Activated T-cell treated with anti-CD3 and anti-CD28 coated beads, Interleukin-2, amount 50 U/mL, for 1 hour (primary cell): ENCODE results near the gene NEK6.

Source experiments
- DNase-seq: peaks from one replicate; pipeline ENCODE4 v3.0.0-alpha.2; 2020

NEK6 gene

DNA sequence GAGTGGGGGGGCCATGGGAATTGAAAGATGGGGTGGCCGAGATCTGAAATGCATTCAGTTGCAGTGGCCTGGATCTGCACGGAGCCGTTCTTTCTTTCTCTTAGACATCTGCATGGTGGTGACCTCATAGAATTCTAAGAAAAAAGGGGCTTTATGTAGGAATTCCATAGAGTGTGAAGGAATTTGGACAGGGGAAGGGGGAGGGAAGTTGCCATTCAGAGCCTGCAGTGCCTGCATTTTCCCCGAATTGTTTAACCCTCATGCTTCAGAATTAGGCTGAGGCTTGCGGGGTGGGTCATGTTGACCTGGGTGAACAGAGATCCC lies 4.9 kb downstream of the NEK6 start:
- no peak for DNase-seq

DNA sequence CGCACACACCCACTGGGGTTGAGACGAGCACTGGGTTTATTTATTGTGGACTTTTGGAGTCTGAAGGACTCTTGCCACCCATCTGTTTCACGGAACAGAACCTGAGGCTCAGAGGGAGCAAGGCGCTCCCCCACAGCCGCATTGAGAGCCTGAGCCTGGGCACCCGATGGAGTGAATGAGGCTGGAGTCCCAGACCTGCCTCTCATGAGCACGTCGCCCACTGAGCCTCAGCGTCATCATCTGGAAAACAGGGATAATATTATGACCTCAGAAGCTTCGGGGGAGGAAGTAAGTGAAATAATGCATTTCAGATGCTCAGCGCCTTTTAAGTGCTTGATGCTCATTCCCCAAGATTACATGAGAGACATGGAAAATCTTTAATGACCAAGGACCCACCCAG lies 5.5 kb downstream of the NEK6 start:
- no peak for DNase-seq

DNA sequence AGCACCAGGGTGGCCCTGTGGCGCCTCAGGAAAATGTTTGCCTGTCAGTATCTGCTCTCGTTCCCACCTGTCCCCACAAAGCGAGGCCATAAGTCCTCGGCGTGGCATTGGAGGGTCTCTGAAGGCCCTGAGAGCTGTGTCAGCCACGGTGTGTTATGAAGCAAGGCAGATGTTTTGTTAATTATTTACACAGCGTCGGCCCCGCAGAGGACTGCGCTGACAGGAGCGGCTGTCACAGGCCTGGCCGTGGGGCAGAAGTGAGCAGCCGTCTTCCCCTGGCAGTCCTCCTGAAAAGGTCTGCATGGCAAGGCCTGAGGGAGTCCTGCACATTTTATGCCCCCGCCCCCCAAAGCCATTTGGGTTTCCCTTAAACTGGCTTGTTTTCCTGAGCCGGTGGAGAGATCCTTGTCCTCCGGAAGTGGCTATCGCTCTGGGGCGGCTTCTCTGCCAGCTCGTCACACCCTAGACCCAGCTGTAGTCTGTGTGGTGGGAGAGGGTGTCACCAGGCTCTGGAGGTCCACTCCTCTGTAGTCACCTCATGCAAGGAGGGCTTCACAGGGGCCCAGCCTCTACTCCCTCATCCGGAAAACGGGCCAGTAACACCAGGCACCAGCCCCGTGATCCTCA lies 6.2 kb downstream of the NEK6 start:
- DNase-seq, result no peak

DNA sequence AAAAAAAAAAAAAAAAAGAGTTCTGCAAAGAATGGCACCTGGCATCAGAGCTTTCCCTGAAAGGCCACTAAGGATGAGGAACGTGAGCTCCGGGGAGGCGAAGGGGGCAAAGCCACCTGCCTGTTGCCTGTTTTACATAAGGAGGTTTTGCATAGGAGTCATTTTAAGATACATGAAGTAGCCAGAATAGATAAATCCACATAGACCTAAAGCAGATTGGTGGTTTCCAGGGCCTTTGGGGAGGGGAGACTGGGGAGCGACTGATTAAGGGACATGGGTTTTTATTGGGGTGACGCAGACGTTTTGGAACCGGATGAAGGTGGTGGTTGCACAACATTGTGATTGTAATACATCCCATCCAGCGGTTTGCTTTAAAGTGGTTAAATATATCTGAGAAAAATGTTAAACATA lies 7.1 kb downstream of the NEK6 start:
- no peak for DNase-seq

DNA sequence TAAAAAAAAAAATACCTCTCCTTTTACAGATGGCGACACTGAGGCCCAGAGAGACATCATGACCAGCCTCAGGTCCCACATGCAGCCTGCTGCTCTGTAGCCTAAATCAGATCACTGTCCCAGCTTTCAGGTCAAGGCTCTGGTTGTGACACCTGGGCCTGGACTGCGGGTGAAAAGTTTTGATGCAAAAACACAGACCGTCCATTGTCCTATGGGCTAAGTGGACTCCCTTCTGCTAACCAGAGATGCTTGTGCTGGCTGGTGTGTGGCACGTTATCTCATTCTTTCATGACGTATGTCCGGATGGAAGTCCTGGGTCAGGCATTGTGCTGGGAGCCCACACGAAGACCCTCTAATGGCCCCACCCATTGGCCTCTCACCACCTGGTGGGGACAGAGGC lies 7.8 kb downstream of the NEK6 start:
- no peak for DNase-seq

DNA sequence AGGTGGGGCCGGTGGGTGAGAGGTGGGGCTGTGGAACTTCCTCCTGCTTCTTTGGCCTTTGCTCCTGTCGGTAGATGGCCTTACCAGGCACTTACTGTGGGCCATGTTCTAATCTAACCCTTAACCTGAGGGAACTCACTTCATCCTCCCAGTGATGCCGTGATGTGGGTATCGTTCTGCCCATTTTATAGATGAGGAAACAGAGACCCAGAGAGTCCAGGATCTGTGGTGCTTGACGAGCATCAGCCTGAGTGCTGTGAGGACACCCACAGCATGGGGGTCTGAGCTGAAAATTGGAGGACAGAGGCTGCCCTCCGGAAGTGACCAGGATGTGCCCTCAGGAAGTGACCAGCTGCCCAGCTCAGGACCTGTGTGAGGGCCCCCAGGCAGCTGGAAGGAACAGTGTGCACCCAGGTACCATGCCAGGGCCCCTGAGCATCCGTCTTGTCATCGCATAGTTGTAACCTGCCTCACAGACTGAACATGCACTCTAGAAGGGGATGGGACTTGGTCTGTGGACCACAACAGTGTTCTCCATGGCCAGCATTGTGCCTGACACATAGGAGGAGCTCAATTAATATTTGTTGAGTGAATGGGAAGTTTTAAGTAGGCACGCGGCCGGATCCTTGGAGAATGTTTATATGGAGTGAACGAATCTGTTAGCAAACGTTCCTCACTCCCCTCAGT lies 8.5 kb downstream of the NEK6 start:
- no peak for DNase-seq

DNA sequence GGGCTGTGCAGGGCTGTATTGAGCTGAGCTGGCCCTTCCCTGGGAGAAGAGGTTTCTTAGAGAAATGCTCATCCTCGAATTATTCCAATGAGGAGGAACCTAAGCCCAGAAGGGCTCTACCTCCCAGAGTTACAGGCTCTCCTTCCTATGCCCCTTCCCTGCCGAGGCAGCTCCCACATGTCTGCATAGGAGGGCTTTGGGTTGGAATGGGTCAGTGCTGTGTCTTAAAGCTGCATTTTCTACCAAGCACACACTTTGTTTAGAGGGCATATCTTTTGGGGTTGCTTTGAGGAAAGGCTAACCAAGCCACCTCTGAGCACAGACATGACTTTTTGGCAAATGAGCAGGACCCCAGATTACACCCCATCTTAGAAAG lies 9.1 kb downstream of the NEK6 start:
- DNase-seq, result no peak

DNA sequence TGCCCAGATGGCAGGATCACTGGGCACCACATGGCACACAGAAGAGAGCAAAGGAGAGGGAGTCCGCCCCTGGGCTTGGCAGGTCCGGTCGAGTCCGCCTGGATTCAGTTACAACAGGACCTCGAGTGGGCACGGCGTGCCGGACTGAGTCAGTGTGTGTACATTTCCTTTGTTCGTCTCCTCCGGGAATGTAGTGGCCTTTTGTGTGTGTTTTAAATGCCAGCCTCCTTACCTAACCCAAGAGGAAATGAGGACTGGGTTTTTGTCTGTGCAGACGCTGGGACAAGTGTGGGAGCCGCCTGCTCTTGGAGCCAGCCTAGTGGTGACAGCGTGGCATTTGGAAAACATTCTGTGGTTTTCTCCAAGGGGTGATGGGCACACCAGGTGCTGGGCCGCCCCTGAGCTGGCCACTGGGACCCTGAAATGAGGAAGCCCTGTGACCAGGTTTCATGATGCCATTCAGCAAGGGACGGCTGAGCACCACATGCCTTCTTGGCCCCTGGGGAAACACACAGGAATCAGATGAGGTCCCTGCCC lies 9.6 kb downstream of the NEK6 start:
- no peak for DNase-seq

DNA sequence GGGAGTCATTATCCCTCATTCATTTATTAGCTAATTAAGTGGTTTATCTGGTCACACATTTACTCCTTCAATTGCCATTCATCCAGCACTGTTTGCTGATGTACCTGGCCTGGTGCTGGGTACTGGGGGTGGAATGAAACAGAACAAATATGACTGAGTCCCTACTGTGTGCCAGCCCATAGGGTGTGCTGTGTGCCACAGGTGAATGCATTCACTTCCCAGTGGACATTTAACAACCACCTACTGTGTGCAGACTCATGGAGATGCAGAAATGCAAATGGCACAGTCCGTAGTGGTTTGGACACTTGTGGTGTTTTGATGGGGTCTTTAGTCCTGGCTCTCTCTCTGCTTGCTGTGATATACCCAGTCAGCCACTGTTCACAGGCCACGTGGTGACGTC lies 10.5 kb downstream of the NEK6 start:
- DNase-seq, result no peak

DNA sequence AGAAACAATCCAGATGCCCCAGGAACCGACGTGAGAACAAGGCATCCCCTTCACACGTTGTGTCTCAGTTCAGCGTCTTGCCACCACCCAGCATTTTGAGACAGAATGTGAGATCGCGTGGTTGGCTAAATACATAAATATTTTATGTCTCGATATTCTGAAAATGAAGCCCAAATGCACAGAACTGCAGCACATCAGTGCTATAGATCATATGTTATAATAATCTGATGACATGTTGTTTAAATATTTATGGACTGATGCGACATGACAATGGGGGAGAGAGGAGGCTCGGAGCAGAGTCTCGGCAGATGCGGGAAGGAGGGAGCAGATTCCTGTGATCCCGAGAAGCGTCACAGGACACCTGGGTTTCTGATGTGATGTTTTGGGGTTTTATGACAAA lies 10.9 kb downstream of the NEK6 start:
- no peak for DNase-seq

DNA sequence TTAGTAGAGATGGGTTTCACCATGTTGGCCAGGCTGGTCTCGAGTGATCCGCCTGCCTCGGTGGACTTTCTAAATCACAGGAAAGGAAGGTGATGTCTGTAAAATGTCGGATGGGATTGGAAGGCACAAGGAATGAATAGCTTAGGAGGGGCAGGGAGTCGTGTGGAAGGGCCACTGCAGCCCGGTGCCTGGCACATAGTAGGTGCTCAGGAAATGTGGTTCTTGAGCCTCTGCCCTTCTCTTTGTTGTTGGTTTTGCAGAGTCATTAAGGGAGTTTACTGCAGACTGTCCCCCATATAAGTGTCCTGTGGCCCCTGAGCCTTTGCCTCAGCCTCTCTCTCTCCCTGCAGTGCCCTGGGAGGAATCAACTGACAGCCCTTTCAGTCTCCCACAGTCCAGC lies 11.8 kb downstream of the NEK6 start:
- DNase-seq, result no peak

DNA sequence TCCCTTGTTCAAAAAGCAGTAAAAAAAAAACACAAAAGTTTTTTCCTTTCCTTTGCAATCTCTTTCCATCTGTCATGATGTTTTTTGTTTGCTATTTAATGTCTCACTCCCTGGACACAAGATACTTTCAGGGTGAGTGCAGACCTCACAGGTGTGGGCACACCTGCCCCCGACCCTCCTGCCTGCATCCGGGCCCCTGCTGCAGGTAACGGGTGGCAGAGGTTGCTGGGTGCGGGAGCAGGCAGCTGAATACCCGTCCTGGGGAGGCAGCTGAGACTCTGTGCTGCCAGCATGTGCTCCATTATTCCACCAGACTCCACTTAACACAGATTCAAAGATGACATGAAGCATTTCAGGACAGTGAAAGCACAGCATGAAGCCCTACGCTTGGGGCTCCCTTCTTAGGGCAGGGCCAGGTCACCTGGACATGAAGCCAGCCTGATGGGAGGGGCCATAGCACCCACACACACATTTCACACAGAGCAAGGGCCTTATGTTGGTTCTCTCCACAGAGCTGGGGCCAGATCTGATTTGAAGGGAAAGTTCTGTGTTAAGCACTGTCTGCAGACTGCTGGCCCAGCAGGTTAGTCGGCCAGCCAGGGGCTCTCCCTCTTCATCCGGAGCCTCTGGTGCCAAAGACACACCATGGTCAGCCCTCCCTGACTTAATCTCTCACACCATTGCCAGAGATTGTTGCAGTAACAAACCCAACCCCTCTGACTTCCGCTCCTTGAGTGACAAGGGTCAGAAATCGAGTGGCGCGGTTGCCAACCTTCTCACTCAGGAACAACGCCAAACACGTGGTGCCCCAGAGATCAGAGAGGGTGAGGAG lies 13.0 kb downstream of the NEK6 start:
- DNase-seq, result no peak

DNA sequence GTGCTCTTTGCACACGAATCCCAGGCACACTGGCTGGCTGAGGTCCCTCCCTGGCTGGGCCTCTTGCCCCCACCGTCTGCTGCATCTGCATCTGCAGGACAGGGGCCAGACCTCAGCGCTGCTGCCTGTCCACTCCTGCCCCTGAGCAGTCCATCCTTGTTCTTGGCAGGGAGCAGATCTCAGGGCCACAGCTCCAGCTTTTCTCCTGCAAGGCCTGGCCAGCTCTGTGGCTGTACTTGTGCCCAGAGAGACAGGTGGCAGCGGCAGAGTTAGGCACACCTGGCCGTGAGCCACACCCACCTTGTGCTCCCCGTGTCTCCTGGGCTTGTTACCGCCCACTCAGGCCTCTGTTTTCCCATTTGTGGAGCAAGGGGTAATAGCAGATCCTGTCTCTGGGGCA lies 13.9 kb downstream of the NEK6 start:
- DNase-seq, result no peak

DNA sequence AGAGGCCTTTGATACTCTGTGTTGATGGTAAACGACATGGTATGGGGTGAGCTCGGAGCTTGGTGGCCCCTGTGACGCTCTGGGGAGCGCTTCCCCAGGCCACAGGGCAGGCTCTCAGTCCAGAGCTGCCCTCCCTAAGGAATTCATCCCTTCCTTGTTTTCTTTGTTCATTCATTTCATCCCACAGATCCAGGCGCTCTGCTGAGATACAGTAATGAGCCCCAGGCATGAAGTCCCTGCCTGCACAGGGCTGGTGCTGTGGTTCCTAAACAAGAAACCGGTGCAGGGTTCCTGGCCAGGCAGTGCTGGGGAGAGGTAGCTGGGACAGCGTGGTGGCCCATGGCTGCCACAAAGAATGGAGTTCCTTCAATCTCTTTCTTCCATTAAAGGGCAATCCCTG lies 14.4 kb downstream of the NEK6 start:
- no peak for DNase-seq

DNA sequence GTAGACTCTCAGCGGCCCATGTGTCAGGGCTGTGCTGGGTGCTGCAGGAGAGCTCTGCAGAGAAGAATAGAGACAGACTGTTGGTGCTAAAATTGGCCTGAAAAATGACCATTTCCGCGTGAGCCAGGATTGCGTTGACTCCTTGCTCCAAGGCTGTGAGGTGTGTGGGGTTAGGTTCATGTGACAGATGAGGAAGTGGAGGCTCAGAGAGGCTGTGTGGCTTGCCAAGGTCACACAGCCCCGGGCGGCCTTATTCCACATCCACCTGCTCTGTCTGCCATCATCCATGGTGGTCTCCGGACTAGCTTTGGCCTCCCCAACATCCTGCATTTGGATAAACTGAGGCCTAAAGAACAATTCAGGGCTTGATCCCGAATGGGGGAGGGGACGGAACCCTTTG lies 15.2 kb downstream of the NEK6 start:
- DNase-seq, result no peak

DNA sequence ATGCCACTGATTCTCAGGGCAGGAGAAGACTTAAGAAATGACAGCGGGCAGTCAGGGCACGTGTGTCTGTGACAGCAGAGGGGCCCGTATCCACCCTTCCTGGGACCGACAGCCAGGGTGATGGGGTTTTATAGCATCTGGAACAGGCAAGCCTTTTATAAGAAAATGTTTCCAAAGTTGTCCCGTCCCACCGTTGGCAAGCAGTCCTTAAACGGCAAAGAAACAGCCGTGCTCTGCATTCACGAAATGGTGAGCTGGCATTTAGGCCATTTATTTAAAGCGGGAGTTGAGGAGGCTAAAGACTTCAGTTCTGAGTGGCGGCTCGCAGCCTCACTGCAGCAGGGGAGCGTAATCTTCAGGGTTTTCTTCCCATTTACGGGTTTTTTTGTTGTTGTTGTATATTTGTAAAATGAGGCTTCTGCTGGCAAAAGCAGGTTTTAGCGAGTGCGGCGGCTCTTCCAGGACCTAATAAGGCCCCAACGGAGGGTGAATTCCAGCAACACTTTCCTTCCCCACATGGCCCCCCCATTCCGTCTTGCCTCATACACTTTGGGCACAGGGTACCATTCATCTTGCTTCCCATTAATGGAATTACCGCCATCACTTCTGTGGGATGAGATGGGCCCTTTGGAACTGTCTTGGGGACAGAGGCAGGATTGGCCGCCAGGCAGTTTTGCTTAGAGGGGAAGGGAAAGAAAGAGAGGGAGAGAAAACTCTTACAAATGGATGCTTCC lies 15.8 kb downstream of the NEK6 start:
- no peak for DNase-seq

DNA sequence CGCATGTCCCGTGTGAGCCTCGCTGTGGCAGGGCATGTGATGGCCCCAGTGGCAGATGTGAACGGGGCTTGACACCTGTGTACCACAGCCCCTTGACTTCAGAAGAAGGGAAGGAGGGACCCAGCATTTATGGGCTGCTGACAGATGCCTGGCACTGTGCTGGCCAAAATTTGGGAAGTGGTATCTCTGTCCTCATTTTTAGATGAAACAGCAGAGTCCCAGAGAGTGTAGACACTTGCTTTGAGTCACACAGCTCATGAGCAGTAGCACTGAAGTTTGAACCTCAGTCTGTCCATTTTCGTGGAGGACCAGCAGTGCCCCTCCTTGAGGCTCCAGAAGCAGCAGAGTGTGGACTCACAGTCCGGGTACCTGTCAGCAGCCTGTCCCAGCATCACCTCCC lies 16.5 kb downstream of the NEK6 start:
- no peak for DNase-seq

DNA sequence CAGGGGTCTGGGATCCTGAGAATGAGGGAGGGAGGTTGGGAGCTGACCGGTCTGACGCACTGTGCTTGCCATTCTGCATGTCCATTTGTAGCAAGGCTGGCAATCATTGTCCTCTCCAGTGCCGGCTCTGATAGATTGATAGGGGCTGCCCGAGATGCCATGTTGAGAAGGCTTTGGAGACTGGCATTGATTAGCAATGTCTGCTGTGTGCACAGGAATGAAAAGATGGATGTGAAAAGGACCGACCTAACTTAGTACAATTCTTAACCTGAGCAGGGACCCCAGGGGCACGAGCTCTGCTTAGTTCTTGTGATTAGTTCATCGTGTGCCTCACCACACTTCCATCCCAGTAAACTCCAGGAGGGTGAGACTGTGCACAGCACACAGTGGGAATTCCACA lies 17.0 kb downstream of the NEK6 start:
- DNase-seq, result no peak

DNA sequence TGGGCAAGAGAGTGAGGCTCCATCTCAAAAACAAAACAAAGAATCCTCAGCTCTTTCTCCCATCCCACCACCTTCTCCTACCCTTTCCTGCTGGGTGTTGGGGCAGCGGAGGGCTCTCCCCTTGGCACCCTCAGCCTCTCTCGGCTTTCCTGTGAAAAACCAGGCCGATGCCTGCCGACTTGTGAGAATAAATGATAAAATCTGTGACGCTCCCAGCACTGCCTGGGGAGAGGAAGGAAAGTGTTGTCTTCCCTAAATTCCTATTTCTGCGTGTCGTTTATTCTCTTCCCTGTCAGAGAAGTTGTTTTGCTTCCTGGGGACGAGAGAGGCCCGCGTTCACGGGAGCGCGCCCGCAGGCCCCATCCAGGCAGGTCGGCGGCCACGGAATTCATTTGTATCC lies 19.7 kb downstream of the NEK6 start:
- DNase-seq, result no peak

DNA sequence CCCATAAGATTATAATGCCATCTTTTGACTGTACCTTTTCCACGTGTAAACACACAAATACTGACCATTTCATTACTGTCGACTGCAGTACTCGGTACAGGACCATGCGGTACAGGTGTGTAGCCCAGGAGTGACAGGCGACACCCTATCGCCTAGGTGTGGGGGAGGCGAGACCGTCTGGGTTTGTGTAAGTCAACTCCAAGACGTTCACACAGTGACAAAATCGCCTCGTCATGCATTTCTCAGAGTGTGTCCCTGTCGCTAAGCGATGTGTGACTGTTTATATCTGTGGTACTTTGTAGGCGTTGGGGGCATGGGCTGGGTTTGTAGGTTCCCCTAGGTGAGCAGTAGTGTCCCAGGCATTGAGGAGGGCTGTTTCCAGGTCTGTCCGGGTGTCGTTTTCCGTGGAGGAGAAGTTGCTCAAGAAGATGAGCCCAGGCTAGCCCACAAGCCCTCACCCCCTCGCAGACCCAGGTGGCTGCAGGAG lies 20.3 kb downstream of the NEK6 start:
- no peak for DNase-seq

DNA sequence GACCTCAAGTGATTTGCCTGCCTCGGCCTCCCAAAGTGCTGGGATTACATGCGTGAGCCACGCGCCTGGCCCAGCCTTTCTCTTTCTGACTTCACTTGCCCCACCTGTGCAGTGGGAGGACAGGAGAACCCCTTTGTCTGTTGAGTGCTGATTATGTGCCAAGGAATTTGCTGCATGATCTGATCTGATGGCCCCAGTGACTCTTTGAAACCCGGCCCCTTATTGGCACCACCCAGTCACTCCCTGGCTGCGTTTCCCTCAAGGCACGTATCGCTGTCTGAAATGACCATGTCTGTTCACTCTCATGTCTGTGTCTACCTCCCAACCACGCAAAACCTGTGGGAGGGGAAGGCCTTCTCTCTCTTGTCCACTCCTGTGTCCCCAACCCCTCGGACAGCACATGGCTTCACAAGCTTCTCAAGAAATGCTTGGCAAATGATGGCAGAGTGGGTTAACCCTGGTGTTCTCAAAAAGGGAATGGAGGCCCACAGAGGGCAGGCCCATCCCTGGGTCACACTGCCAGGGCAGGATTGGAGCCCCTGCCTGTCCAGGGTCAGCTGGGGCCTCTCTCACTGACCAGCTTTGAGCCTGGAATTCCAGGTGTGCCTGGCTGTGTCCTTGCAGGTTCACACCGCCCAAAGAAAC lies 21.9 kb downstream of the NEK6 start:
- no peak for DNase-seq

DNA sequence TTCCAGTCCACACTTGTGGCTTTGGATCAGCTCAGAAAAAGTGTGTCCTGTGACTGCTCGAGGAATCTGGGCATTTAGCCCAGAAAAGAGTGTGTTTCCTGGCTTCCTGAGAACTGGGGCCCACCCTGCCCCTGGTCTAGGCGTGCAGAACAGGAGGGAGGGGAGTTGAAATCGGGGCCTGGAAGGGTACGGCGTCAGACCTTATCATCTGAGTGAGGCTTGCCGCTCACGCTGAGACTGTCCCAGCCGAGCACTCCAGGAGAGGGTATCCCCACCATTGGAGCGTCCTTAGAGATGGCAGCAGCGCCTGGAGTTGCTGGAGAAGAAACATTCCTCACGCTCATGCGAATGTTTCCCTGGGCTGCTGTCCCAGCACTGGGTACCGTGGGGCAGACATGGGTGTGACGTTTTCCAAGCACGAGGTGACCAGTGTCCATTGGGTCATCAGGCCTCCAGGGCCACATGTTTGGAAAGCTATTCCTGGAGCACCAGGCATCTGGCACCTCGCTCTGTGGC lies 22.5 kb downstream of the NEK6 start:
- DNase-seq, result no peak

DNA sequence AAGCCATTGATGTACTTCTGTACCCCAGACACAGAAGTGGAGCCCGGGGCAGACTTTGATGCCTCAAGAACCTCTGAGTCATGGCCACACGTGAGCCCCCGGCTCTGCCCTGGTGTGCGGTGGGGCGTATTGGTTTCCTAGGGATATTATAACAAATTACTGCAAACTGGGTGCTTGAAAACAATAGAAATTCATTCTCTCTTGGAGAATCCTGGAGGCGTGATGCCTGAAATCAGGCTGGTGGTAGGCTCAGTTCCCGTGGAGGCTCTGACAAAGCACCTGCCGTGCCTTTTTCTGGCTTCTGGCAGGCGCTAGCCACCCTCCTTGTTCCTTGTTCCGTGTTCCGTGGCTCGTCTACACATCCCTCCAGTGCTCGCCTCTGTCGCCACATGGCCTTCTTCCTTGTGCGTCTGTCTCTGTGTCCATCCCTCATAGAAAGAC lies 24.2 kb downstream of the NEK6 start:
- DNase-seq, result no peak
